ENCODE results near the gene BTAF1.

DNA sequence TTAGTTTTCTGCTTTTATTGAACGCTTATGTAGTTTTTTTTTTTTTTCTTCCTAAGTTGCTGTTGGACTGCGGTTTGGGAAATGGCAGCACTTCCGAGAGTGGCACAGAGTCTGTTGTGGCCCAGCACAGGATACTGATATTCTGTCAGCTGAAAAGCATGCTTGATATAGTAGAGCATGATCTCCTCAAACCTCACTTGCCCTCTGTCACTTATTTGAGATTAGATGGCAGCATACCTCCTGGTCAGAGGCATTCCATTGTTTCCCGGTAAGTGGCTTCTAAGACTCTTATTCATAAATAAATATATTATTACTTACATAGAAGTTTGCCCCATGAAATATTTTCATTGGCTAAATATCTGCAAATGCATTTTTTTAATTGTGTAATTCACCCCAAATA, 101.1 kb downstream of the BTAF1 start:
- TF ChIP-seq, protein P1, sequence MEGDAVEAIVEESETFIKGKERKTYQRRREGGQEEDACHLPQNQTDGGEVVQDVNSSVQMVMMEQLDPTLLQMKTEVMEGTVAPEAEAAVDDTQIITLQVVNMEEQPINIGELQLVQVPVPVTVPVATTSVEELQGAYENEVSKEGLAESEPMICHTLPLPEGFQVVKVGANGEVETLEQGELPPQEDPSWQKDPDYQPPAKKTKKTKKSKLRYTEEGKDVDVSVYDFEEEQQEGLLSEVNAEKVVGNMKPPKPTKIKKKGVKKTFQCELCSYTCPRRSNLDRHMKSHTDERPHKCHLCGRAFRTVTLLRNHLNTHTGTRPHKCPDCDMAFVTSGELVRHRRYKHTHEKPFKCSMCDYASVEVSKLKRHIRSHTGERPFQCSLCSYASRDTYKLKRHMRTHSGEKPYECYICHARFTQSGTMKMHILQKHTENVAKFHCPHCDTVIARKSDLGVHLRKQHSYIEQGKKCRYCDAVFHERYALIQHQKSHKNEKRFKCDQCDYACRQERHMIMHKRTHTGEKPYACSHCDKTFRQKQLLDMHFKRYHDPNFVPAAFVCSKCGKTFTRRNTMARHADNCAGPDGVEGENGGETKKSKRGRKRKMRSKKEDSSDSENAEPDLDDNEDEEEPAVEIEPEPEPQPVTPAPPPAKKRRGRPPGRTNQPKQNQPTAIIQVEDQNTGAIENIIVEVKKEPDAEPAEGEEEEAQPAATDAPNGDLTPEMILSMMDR (IDR thresholded peaks at IDR 0.05; ENCODE audit: poor library complexity) = no peak
- no peak for TF ChIP-seq EZH2 (IDR thresholded peaks at IDR 0.05; ENCODE audit: borderline replicate concordance)
- TF ChIP-seq EZH2phosphoT487 (IDR thresholded peaks at IDR 0.05; ENCODE audit: low read depth, severe bottlenecking, unreplicated experiment) = no peak

Measured in hepatocyte (in vitro differentiated cells).